ENCODE data around the gene NEDD4L.

The NEDD4L gene

DNA sequence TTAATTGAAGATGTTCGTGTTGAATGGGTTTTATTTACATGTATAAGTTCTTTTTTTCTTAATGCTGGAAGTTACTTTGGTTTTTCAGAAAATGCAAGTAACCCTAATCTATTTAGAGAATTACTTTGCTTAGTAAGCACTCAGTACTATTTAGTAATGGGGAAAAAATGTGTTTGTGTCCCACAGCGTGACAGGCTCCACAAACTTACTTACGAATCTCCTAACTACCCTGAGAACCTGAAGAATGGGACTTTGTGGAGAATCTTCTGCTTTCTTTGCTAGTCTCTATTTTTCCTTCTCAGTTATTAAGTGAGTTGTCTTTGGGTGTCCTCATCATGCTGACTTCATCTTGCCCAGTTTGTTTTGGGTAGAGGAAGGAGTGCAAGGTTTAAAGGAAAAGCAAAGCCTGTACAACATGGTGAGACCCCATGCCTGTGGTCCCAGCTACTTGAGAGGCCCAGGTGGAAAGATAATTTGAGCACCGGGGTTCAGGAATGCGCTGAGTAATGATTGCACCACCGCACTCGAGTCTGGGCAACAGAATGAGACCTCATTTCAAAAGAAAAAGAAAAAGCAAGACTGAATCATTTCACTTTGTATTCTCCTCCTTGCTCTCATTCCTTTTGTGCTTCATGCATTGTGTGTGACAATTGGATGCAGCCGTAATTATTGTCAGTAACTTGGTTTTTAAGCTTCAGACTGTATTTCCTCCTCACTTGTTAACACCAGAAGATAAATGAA, 10.2 kb downstream of the NEDD4L start:
- DNase-seq: no peak

DNA sequence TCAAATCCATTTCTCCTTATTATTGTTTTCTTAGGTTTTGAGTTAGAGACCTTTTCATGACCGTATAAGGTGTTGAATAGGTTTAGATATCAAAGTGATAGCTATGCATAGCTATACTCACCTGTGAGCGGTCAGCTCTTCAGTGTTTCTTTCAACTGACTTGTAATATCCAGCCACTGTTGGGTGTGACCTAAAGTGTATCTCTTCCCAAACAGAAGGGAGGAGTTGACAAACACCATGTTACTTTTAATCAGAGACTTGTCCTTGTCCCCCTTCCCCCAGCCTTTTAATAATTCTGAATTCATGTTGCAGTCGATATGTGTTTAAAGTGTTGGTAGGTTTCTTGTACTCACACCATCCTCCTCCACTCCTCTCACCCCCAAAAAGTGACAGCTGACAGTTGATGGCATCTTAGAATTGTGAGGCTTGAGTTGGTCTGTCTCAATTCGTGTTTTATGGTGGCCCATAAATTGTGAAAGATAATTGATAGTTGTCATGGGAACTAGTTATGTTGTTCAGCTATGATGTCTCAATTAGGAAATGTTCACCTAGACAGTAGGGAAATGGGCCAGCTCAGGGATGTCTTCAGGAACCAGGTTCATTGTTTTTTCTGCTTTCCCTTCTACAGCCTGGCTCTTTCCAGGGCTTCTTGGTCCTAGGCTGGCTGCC, 12.0 kb downstream of the NEDD4L start:
- no peak for DNase-seq

DNA sequence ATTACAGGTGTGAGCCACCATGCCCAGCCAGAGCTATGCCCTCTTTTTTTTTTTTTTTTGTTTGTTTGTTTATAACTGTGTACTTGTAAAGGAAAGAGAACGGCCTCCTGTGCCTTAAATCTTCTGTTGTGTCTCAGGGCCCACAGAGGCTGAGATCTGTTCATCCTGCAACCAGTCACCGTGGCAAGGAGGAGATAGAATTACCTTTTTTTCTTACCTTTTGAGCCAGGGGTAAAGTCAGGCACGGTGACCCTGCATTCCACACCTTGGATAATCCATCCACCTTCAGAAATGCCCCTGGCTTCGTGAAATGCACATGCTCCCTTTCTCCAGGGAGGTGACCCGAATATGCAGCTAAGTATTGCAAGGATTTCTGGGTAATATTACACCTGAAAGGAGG, 12.8 kb downstream of the NEDD4L start:
- DNase-seq: no peak

DNA sequence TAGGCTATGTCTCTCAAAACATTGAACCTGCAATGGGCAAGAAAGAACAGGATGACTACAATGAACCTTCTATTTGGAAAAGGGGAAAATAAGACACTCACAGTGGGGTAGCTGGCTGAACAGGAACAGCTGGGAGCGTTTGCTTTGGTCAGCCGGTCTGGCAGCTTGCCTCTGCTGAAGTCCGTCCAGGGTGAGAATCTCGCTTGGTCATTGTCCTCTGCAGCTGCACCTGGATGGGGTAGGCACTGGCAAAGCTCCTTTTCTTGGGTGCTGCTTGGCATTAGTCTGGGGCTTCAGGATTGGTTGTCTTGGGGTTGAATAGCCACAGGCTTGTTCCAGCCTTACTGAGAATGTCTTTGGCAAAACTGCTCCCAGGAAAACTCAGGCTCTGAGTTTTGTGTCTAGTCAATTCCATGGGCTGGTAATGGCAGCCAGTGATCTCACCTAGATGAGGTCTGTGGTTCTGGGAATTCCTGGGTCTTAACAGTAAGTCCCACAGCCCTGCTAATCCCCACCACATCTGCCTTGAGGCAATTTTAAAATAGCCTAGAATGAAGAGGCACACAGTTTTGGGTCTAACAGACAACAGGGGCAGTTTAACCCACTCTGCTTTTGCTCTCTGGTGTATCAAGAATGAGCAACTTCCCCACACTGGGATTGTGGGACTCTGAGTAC, 13.4 kb downstream of the NEDD4L start:
- DNase-seq: no peak

DNA sequence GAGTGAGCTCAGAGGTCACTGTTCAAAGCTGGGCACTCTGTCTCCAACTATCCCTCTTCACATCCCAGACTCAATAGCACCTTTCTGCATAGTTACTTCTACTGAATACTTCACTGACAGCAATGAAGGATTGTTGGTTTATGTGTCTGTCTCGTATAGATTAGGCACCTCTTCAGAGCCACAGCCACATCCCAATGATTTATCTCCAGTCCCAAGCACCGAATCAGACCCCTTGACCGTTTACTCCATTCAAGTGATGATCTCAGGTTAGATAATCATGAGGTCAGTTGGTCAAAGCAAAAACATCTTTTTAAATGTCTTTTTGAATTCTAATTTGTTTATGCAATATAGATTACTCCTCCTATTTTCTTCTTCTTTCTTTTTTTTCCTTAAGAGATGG, 14.7 kb downstream of the NEDD4L start:
- no peak for DNase-seq

DNA sequence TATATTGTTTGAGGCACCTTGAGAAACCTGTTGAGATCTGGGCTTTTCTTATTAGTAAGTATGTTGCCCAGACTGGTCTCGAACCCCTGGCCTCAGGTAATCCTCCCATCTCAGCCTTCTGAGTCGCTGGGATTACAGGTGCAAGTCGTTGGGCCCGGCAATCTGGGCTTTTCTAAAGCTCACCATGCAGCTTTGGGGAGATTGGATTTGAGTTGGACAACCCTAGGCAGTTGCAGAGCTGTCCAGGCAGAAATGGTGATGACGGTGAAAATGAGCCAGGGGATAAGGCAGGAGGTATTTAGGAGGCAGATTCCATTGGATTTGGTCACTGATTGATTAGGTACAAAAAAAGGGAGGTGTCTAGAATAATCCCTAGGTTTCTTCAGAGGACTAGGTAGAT, 16.2 kb downstream of the NEDD4L start:
- DNase-seq: no peak

DNA sequence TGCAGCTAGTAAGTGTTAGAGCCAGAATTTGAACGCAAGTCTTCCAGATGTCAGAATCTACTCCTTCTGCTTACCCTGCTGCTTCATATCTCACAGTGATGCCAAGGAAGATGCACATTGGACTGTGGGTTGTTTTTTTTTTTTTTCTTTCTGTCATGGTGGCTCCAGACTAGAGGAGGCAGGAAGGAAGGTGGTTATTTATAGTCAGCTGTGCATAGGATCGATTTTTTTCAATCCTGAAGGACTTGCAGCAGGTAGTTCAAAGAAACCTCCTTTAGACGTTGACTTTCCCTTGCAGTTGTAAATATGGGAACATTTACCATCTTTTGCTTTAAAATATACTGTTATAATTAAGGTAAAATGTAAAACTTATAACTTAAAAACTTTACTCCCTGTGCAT, 17.3 kb downstream of the NEDD4L start:
- DNase-seq: no peak

DNA sequence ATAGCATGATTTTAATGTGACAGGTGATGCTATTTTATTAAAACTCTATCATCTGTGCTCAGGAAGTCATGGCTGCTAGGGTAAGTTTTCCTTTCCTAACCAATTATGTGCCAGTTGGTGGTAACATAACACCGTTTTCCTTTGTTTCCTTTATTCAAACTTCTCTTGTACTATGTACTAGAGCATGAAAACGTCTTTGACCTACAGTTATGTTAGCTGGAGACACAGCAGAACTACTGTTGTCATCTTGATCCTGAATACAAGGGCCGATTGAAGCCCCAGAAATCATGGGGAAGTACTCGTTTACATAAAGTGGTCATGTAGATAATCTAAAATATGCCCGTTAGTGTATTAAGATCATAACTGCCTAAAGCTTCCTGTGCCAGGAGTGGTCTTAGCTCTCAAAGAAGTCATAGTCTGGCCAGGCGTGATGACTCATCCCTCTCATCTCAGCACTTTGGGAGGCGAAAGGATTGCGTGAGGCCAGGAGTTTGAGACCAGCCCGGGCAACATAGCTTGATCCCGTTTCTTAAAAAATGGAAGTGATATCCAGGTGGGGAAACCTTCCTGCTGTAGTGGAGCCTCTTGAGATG, 20.5 kb downstream of the NEDD4L start:
- DNase-seq: no peak

DNA sequence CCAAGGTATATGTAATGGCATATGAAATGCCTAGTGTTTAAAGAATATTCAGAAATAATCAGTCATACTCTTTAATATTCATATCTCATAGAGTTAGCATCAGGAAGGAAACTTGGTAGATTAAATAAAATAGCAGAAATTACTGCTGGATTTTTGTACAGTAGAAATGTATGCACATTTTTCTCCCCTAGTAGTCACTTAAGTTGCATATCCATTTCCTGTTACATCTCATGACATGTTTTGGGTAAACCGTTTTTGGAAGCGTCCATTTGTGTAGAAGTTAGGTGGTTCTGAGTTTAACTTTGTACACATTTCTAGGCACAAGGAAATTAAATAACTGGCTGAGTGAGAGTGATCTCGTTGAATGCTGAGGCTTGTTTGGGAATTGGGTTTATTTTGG, 21.9 kb downstream of the NEDD4L start:
- DNase-seq: no peak

DNA sequence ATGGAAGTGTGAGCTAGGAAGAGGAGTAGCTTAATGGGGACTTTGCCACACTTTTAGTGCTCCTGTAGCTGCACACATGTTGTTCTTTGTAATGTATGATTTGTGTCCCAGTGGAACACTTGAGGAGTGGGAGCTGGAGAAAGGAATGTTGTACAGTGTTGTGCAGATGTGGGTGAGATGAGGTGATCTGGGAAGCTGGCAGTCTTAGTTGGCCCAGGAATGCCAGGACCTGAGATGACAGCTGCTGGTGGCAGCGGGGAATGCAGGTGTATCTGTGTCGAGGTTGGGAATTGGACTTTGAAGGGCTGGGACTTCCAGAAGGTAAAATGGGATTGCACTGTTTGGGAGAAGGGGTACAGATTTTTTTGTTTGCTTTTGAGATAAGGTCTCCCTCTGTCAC, 23.6 kb downstream of the NEDD4L start:
- DNase-seq: no peak

DNA sequence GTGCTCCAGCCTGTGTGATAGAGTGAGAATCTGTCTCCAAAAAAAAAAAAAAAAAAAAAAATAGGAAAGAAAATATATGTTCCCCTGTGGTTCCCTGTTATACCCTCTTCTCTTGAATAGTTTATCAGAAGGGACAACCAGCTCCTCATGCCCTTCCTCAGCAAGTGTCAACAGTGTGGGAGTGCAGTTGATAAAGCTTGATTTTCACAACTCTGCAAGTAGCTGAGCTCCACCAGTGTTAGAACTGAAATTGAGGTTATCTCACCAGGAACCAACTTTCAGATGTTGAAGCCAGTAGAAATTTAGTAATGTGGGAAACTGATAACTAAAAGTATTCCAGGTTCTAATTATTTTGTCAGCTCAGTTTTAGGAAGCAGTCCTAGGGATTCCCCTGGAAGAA, 25.1 kb downstream of the NEDD4L start:
- DNase-seq: no peak

DNA sequence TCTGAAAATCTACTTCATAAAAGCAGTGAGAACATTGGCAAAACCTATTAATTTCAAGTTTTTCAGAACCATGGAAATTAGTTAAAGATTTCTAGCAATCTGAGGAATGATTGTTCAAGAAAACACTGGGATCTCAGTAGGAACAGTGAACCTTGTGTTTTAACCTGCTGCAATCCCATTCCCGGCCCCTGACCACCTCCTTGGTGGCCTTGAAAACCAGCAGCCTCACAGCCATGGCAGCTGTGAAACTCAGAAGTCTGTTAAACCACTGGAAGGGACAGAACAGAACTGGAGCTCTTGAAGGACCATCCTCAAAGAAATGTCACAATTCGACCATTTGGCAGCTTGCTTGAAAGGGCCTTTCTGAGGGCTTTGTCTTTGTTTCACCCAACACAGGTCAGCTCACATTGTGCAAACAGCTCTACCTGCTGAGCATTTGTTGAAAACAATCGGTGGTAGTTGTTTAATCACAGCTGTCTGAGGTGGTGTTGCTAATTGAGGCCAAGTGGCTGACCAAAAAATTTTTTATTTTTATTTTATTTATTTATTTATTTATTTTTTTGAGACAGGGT, 25.8 kb downstream of the NEDD4L start:
- no peak for DNase-seq

DNA sequence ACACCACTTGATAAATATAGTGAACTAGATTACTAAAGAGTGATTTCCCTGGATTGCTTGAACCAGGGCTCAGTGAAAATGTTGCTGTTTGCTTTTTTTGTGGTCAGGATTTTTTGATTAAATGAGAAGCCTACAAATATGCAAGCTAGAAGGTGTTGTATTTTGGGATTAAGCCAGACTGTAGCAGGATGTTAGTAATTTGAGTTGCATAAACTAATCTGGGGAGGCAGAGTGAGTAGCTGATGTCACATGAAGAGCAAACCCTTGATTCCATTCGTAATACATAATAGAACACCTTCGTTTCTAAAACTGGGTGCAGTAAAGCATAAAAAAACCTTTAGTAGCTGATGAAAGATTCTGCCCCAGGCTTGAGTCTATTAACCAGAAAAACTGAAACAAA, 32.0 kb downstream of the NEDD4L start:
- DNase-seq: no peak

DNA sequence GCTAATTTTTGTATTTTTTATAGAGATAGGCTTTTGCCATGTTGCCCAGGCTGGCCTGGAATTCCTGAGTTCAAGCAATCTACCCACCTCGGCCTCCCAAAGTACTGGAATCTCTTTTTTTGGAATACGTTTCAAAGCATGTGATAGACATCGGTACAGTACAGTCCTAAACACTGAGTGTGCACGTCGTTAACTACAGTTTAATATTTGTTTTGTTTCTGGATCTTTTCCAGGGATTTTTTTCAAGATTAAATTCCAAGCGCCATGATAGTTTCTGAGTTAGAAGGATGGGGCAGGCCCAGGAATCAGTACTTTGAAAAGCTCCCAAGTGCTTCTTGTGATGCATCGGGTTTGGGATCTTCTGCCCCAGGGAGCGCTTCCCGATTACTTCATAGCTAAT, 33.3 kb downstream of the NEDD4L start:
- no peak for DNase-seq

DNA sequence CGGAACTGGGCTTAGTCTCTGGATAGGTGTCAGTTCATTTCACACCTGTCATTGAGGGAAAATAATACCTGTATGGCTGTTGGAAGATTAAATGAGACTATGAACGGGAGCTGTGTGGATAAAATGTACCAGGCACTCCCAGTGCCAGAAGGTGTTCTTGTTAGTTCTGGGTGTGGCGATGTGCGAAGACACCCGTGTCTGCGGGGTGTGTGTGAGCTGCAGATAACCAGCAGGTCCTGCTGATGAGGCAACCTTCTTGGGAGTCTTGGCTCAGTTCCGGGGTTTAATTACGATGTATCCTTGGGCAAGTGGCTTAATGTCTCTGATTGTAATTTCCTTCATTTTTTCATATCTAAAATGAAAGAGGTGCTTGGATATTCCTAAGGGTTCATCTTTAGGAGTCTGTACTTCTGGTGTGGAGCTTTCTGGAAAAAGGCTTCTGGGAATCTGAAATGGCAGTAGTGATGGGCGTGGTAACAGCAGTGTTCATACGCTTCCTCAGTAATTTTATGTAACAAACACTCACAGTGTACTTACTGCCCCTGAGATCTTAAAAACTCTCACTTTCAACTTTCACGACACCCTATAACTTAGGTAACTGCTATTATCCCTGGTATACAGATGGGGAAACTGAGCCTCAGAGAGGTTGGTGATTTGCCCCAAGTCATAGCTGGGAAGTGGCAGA, 35.0 kb downstream of the NEDD4L start:
- DNase-seq: no peak

DNA sequence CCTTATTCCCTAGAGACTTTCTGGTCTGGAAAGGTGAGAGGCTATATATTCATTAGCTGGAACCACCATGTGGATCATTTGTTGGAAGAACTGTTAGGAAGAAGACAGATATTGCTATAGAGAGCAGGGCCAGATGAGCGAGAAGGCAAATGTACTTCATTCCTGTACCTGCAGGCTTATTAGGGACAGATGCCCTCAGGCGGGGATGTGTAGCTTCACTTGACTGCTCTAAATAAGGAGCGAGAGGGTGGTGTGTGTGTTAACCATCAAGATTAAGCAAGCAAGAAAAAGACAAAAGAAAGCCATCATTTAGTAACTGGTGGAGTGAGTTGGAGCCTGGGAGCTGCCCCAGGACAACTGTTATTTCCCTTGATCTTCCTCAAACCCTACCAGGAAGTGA, 36.4 kb downstream of the NEDD4L start:
- DNase-seq: no peak

DNA sequence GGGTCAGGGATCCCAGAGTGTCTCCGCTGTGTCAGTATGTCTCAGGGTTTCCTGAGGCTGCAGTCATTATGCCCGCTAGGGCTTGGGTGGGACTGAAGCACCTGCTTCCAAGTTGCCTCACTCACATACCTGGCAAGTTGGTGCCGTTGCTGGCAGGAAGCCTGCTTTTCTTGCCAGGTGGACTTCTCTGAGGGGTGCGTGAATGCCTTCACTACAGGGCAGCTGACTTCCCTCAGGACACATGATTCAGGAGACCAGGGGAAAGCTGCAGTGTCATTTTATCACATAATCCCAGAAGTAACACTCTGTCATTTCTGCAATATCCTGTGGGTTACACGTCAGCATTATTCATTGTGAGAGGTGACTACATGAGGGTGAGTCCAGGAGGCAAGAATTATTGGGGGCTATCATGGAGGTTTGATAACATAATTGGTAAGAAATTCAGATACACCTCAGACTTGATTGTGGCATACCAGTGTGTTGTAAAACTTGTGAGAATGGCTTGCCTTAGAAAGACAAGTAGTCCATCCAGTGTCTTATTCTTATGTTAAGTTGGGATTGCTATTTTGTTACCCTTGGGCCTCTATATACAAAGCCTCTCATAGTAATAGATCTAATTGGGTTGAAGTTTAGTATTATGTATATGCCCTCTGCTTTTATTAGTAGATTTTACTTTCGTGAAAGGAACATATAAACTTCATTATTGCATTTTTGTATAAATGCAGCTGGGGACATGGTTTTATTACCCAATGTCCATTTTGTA, 44.1 kb downstream of the NEDD4L start:
- no peak for DNase-seq

DNA sequence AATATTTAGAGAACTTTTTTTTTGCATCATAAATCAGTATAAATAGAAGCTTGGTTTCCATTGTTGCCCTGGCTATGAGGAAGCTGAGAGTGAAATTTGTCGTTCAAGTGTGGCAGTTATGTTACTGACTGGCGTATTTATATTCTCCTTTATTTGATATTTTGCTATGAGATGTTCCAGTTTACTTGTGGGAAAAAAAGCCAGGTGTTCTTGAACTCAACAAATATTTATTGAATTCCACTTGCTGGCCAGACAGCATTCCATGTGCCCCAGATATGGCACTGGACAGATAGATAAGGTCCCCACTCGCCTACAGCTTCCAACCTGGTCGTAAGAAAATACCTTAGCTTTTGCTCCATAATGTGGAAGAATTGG, 44.7 kb downstream of the NEDD4L start:
- no peak for DNase-seq

DNA sequence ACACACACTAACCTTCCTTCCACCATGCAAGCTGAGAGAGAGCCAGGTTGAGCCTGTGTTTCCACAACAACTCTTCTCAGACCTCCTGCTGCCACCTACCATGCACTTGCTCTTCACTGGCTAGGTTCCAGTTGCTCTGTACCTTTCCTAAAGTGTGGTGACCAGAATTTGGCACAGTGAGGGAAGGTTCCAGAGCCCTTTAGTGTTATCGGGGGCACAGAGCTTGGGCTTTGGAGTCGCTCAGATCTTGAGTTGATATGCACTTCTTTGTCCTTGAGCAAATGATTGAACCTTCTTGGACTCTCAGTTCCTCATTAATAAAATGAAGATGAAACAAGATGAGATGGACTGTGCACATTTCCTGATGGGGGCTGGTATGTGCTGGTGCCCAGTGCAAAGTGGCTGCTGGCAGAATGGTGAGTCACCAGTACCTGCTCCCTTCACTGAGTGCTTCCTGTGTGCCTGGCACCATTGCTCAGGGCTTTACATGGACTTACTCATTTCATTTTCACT, 47.1 kb downstream of the NEDD4L start:
- DNase-seq: no peak

DNA sequence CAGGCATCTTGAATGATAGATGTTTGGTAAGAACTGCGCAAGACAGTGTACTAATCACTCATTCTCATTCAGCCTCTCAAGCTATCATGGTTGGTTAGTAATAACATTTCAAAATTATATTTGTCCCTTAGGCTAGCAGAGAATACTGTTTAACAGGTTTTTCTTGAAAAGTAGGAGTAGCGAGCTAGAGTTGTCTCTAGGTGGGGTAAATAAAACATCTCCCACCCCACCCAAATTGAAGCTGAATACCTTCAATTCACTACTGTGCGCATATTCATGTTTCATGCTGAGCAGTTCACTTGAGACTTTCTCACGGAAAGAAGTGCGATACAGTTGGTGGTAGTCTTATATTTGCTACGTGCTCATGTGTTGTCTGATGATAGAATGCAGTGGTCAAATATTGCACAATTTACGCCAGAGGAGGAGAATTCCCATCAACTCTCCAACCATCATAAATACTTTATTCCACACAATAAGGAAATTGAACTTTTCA, 49.3 kb downstream of the NEDD4L start:
- no peak for DNase-seq

DNA sequence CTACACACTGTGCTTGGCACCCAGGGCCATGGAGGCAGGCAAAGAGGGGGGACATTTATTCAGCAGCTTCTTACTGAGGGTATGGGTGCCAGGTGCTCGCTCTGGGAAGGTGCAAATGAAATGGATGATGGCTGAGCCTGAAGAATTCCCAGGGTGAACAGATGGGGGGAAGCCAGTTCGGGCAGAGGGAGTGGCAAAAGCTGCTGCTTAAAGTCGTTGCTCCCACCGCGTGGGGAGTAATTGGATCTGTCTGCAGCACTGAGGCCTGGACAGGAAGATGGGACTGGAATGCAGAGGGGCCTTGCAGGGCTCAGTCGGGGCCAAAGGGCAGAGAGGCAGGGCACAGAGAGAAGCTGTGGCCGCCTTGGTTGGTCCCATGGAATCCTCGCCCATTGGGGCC, 51.2 kb downstream of the NEDD4L start:
- DNase-seq: no peak

DNA sequence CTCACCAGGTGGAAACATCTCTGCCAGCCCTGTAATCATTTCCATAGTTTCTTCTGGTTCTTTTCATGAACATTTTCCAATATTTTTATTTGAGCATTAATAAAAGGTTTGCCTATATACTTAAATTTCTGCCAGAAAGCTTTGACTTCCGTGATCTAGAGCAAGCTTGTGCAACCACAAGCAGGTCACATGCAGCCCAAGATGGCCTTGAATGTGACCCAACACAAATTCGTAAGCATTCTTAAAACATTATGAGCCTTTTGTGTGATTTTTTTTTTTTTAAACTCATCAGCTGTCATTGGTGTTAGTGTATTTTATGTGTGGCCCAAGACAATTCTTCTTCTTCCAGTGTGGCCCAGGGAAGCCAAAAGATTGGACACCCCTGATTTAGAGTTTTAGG, 51.6 kb downstream of the NEDD4L start:
- DNase-seq: no peak

Data from activated CD4-positive, alpha-beta T cell treated with anti-CD3 and anti-CD28 coated beads, Interleukin-2, amount 50 U/mL, for 48 hours (primary cell).